ENCODE results near the gene ASPHD2. TPM values are rescaled to one million over a fixed set of nuclear protein-coding genes. Genes with fewer than 3 reads are reported as not detected.

ASPHD2 gene
- total RNA-seq, 2 experiments from 2014 or later = 12.0 to 14.0 TPM

- no peaks in the 10 kb centered on the region for H3K27me3 Mint-ChIP-seq
- intact Hi-C loops (cut with micrococcal nuclease) = no loop called here
- ChIA-PET POLR2A (no interaction called here), CTCF (interaction anchor here (2.6 kb wide), 1 partner anchor 16 kb away, joined by 13 read pairs; no protein-coding TSS in a partner anchor)
- TF ChIP-seq CTCF (IDR thresholded peaks at IDR 0.05) = no peak
- peaks cover 4% of the 10 kb centered on the region for H3K36me3 Mint-ChIP-seq (ENCODE audit: low read depth)
- H3K4me1 Mint-ChIP-seq (ENCODE audit: low read depth) = no peaks in the 10 kb centered on the region
- no peaks in the 10 kb centered on the region for H3K9me3 Mint-ChIP-seq
- DNase-seq (no peak), ATAC-seq (no peak)
- H3K27ac Mint-ChIP-seq = no peak overlapping the region
- no peak overlapping the region for H3K4me3 Mint-ChIP-seq
These were observed 15.0 kb downstream of the ASPHD2 start for GRCh38 chr22:26443901-26444690.

GRCh38 chr22:26444777-26445176 lies 15.7 kb downstream of the ASPHD2 start:
- no peak overlapping the region for H3K4me3 Mint-ChIP-seq
- TF ChIP-seq CTCF (IDR thresholded peaks at IDR 0.05) = no peak
- ChIA-PET CTCF (interaction anchor here (2.6 kb wide), 1 partner anchor 16 kb away, joined by 13 read pairs; no protein-coding TSS in a partner anchor), POLR2A (no interaction called here)
- no peaks in the 10 kb centered on the region for H3K9me3 Mint-ChIP-seq
- DNase-seq (no peak), ATAC-seq (no peak)
- peaks cover 4% of the 10 kb centered on the region for H3K36me3 Mint-ChIP-seq (ENCODE audit: low read depth)
- no peaks in the 10 kb centered on the region for H3K27me3 Mint-ChIP-seq
- no peaks in the 10 kb centered on the region for H3K4me1 Mint-ChIP-seq (ENCODE audit: low read depth)
- H3K27ac Mint-ChIP-seq = no peak overlapping the region
- intact Hi-C loops (cut with micrococcal nuclease) = no loop called here

GRCh38 chr22:26445577-26446275 lies 16.7 kb downstream of the ASPHD2 start:
- no peak for ATAC-seq
- H3K36me3 Mint-ChIP-seq (ENCODE audit: low read depth) = peaks cover 4% of the 10 kb centered on the region
- intact Hi-C loops (cut with micrococcal nuclease) = no loop called here
- no peak for DNase-seq
- H3K27me3 Mint-ChIP-seq = no peaks in the 10 kb centered on the region
- CTCF ChIA-PET = interaction anchor here (2.6 kb wide), 1 partner anchor 15 kb away, joined by 13 read pairs; no protein-coding TSS in a partner anchor
- no peak overlapping the region for H3K4me3 Mint-ChIP-seq
- no peaks in the 10 kb centered on the region for H3K4me1 Mint-ChIP-seq (ENCODE audit: low read depth)
- POLR2A ChIA-PET = interaction anchor here (0.5 to 1.6 kb wide), 2 partner anchors 30 to 327 kb away, joined by 4 read pairs; no protein-coding TSS in a partner anchor
- H3K9me3 Mint-ChIP-seq = no peaks in the 10 kb centered on the region
- no peak for TF ChIP-seq CTCF (IDR thresholded peaks at IDR 0.05)
- H3K27ac Mint-ChIP-seq = no peak overlapping the region

GRCh38 chr22:26446808-26447515 lies 17.9 kb downstream of the ASPHD2 start:
- H3K4me1 Mint-ChIP-seq (ENCODE audit: low read depth) = no peaks in the 10 kb centered on the region
- no peaks in the 10 kb centered on the region for H3K9me3 Mint-ChIP-seq
- H3K4me3 Mint-ChIP-seq = no peak overlapping the region
- ChIA-PET POLR2A (interaction anchor here (1.6 kb wide), 1 partner anchor 29 kb away, joined by 4 read pairs; no protein-coding TSS in a partner anchor), CTCF (interaction anchor here (2.6 kb wide), 1 partner anchor 13 kb away, joined by 13 read pairs; no protein-coding TSS in a partner anchor)
- no peak for DNase-seq
- no peaks in the 10 kb centered on the region for H3K27me3 Mint-ChIP-seq
- intact Hi-C loops (cut with micrococcal nuclease) = no loop called here
- ATAC-seq = no peak
- no peak overlapping the region for H3K27ac Mint-ChIP-seq
- H3K36me3 Mint-ChIP-seq (ENCODE audit: low read depth) = peaks cover 4% of the 10 kb centered on the region
- no peak for TF ChIP-seq CTCF (IDR thresholded peaks at IDR 0.05)
